Left ventricle myocardium superior (tissue), 1 donor: ENCODE data around the gene RHOH. TPM values are rescaled to one million over a fixed set of nuclear protein-coding genes. Genes with fewer than 3 reads are reported as not detected.

Experiments used
- ATAC-seq: fragments of 200-7000 bp; cut with Tn5 transposase; one replicate; pipeline ENCODE4 v1.9.1; 2020; ENCODE audit warnings: mild to moderate bottlenecking, moderate library complexity
- DNase-seq: peaks from one replicate; pipeline ENCODE4 v3.0.0-alpha.2; 2020
- intact Hi-C: fragments of 100-400 bp; cut with micrococcal nuclease; formaldehyde crosslinking; loops from one replicate; pipeline ENCODE4 v1.11.0; 2022
- total RNA-seq: library from RNA; stranded (reverse); fragmentation: NEBNext Ultra II Directional; extraction: Animal tissue kit (Norgen Biotek cat#: 25700); gene quantifications from one replicate; pipeline ENCODE4 v1.2.1, GENCODE V29; 2021
- donor health status: DM: no; HTN: yes; CAD: no; lungs with severe emphysema.

Gene RHOH
- total RNA-seq, 1 donor from 2014 or later: 0.67 TPM

DNA sequence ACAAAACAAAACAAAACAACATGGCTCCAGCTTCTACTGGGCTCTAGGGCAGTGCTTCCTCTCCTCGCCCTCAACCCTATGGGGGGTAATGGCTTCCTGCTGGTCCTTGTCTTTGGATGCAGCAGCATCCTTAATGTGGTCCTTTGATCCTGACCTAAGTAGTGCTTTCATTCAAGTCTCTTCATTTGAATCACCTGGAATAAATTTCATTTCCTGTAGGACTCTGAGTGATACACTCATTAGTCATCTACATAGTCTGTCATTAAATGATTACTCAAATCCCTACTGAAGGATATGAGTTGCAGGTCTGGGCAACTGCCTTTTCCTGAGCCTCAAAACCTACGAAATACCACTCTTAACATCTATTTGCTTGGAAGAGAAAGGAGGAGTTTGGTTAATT is 54.5 kb downstream of the RHOH start:
- ATAC-seq: no peak
- no peak for DNase-seq

GRCh38 chr4:40253906-40254305 is 57.1 kb downstream of the RHOH start:
- DNase-seq (no peak), ATAC-seq (no peak)
- intact Hi-C loops: no loop called here

More for the DNA sequence above, 54.5 kb downstream of the RHOH start:
- intact Hi-C loops: no loop called here

GRCh38 chr4:40254608-40255392 is 58.0 kb downstream of the RHOH start:
- DNase-seq (no peak), ATAC-seq (no peak)
- intact Hi-C loops: no loop called here

- DNase-seq: no peak
- intact Hi-C loops: no loop called here
- ATAC-seq: no peak
Measured at GRCh38 chr4:40255393-40256281, 58.8 kb downstream of the RHOH start.

DNA sequence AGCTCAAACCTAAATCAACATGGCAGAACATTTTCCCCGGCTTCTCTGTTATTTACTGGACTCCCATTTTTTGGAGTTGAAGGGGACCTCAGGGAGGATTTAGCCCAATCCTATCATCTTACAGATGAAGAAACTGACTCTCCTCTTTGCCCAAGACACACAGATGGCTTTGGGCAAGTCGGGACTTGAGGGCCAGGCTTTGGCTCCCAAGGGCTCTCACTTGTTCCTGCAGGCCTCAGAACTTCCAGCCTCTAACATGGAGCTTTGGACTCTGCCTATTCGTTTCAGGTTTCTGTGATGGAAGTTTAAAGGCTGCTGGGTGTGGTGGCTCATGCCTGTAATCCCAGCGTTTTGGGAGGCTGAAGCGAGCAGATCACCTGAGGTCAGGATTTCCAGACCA is 59.5 kb downstream of the RHOH start:
- intact Hi-C loops: no loop called here
- no peak for ATAC-seq
- no peak for DNase-seq

DNA sequence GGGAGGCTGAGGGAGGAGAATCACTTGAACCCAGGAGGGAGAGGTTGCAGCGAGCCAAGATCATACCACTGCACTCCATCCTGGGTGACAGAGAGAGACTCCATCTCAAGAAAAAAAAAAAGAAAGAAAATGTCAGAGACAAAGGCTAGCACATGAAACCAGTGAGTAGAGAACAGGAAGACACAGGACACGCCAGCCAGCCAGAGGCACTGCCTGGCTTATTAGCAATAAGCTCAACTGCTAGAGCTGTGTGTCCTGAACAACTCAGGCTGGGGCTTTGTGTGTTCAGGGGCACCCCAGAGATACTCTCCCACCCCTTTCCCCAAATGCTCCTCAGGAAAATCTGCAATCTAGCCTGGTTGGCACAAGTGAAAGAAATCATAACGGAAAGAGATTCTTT is 60.0 kb downstream of the RHOH start:
- DNase-seq (no peak), ATAC-seq (no peak)
- intact Hi-C loops: no loop called here

- intact Hi-C loops: no loop called here
- no peak for DNase-seq
- no peak for ATAC-seq
Measured at GRCh38 chr4:40258627-40259026, 61.8 kb downstream of the RHOH start.

DNA sequence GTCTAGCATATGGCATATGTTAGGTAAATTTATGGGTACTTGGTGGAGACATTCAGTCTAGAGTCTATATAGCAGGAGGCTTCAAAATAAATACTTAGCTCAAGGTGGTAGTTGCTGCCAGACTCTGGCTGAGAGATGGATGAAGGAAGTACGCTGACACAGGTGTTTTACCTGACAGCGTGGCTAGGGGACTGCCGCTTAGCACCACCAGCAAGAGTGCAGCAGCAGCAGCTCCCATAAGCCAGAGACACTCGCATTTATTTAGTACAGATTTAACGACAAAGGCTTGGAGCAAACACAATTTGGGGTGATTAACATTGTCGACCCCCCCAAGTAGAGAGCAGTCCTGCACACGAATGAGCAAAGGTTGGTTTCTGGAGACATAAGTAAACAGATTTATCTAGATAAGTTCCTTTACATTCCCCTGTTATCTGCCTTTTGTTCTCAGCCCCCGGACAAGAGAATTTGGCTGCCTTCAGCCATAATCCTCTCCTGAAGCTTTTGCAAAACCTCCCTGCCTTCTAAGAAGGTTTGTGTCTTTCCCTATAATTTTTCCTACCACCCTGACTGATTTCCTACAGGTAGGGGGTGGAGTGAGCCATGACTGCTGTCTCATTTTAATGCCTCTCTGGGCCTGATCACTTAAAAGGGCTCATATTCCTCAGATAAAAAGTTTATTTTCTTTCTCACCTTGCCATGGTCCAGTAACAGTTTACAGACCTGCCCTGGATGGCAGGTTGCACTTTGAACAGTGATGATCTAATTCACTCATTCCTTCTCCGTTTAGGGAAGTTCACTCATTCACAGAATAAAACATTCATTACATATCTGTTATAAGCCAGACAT is 64.6 kb downstream of the RHOH start:
- DNase-seq (no peak), ATAC-seq (no peak)
- intact Hi-C loops: no loop called here

DNA sequence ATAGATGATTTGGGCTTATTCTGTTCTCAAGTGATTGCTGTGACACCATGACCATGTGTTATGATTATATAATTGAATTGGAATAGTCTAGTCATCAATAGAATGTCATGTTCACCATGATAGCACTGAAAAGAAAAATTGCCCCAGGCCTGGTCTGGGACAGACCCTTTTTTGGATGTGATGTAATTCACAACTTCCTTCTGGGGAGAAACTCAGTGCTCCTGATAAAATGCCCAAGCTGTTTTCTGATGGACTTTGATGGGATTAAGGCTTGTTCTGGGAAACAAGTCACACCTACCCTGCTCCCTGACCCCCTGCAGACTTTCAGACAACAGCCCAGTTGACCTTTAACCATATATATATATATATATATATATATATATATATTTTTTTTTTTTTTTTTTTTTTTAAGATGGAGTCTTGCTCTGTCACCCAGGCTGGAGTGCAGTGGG is 65.3 kb downstream of the RHOH start:
- intact Hi-C loops: no loop called here
- ATAC-seq: no peak
- no peak for DNase-seq

GRCh38 chr4:40262861-40263260 is 66.0 kb downstream of the RHOH start:
- no peak for DNase-seq

DNA sequence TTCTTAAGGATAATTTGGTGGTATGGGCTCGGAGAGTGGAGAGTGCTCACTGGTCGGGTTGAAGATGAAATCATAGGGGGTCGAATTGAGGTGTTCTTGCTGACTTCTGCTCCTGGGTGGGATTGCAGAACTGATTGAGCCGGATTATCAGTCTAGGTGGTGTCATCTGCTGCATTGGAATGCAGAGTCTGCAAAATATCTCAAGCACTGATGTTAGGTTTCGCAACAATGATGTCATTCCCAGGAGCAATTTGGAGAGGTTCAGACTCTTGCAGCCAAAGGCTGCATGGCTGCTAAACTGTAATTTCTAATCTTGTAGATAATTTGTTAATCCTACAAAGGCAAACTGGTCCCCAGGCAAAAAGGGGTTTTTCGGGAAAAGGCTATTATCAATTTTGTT is 67.7 kb downstream of the RHOH start:
- peak; percentile 80 for ATAC-seq
- intact Hi-C loops: no loop called here

More at GRCh38 chr4:40262861-40263260, 66.0 kb downstream of the RHOH start:
- intact Hi-C loops: no loop called here
- no peak for ATAC-seq

GRCh38 chr4:40264995-40265909 is 68.4 kb downstream of the RHOH start:
- DNase-seq (peak; percentile 60), ATAC-seq (peak; percentile 65)
- intact Hi-C loops: no loop called here

More for the DNA sequence above, 67.7 kb downstream of the RHOH start:
- no peak for DNase-seq

DNA sequence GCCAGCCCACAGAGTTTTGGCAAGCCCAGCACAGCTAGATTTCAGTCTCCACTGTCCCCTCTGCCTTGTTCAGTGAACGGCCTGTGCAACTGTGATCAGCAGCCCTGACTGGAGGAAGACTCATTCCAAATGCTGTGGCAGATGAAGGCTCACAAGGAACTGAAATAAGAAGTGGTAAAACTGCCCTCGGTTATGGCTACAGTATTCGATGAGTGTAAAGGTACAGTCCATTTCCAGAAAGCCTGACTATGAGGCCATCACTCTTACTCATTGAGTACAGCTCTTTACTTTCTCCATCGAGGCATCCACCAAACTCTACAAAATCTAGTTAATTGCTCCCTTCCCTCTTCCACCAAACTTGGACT is 69.1 kb downstream of the RHOH start:
- DNase-seq (no peak), ATAC-seq (no peak)
- intact Hi-C loops: no loop called here

- intact Hi-C loops: no loop called here
- DNase-seq: no peak
- no peak for ATAC-seq
Measured at GRCh38 chr4:40269133-40269532, 72.3 kb downstream of the RHOH start.

DNA sequence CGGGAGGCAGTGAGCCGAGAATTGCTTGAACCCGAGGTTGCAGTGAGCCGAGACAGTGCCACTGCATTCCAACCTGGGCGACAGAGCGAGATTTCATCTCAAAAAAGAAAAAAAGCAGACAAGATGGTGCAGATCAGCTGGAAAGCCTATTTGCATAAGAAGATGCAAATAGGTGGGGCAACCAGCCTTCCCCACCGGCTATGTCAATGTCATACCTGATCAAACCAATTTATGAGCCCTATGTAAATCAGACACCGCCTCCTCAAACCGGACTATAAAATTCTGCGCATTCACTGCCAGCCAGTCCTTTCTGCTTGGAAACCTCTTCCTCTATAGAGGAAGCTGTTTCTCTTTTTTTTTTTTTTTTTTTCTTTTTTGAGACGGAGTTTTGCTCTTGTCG is 73.8 kb downstream of the RHOH start:
- intact Hi-C loops: no loop called here
- DNase-seq: no peak
- no peak for ATAC-seq

GRCh38 chr4:40275065-40275730 is 78.4 kb downstream of the RHOH start:
- ATAC-seq (no peak), DNase-seq (no peak)
- intact Hi-C loops: no loop called here

DNA sequence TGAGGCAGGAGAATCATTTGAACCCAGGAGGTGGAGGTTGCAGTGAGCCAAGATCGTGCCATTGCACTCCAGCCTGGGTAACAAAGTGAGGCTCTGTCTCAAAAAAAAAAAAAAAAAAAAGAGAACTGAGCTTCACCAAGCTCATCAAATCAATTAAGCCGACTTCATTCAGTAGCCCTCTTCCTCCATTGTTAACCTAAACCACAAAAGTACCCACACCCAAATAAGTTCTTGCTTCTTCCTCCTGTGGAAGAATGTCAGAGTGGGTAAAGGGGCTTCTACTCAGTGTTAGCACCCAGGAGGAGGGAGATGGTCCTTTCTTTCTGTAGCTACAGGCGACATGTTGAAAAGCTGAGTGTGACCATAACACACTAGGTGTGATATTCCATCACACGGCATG is 79.7 kb downstream of the RHOH start:
- no peak for ATAC-seq
- intact Hi-C loops: no loop called here

GRCh38 chr4:40280586-40280985 is 83.8 kb downstream of the RHOH start:
- intact Hi-C loops: no loop called here
- DNase-seq (no peak), ATAC-seq (no peak)

More for the DNA sequence above, 79.7 kb downstream of the RHOH start:
- no peak for DNase-seq
